HAP-1 (cell line): ENCODE results near the gene AK5.

ENCODE experiments used
- DNase-seq, 2 experiments: peaks; one replicate each; pipeline ENCODE4 v3.0.0-alpha.2; 2016 to 2020; ENCODE audit warnings: low spot score in 2 of 2
- H3K27me3 ChIP-seq: fragments of 250-450 bp; sonication (Bioruptor Pico); 2 replicates; pipeline ENCODE4 v1.5.1; 2020; ENCODE audit warnings: low read depth, mild to moderate bottlenecking, moderate library complexity
- H3K36me3 ChIP-seq: fragments of 250-450 bp; sonication (Bioruptor Pico); replicated peaks from 2 replicates; pipeline ENCODE4 v1.5.1; 2020; ENCODE audit warnings: mild to moderate bottlenecking
- H3K4me1 ChIP-seq: fragments of 250-450 bp; sonication (Bioruptor Pico); 2 replicates; pipeline ENCODE4 v1.5.1; 2020; ENCODE audit warnings: mild to moderate bottlenecking
- H3K4me3 ChIP-seq: fragments of 250-450 bp; sonication (Bioruptor Pico); 2 replicates; pipeline ENCODE4 v1.5.1; 2020; ENCODE audit warnings: mild to moderate bottlenecking, moderate library complexity
- H3K9me3 ChIP-seq: fragments of 250-450 bp; sonication (Bioruptor Pico); 2 replicates; pipeline ENCODE4 v1.5.1; 2020; ENCODE audit warnings: mild to moderate bottlenecking, moderate library complexity
- in situ Hi-C: fragments of 300-500 bp; cut with MboI; formaldehyde crosslinking; loops from 3 replicates; pipeline ENCODE4 v1.14.3; 2020; ENCODE audit warnings: low sequenced_read_pairs, inconsistent platforms, mixed read lengths

Gene AK5

GRCh38 chr1:77378723-77379535 lies 97.1 kb downstream of the AK5 start:
- no peaks in the 10 kb centered on the region for H3K36me3 ChIP-seq
- no peaks in the 10 kb centered on the region for H3K4me1 ChIP-seq
- no peak overlapping the region for H3K4me3 ChIP-seq
- H3K27me3 ChIP-seq, result 0 out of 2 replicates have a peak, but pooled peaks cover 3% of the 10 kb centered on the region
- in situ Hi-C loops, result no loop called here
- DNase-seq, result no peak
- H3K9me3 ChIP-seq, result no peaks in the 10 kb centered on the region

DNA sequence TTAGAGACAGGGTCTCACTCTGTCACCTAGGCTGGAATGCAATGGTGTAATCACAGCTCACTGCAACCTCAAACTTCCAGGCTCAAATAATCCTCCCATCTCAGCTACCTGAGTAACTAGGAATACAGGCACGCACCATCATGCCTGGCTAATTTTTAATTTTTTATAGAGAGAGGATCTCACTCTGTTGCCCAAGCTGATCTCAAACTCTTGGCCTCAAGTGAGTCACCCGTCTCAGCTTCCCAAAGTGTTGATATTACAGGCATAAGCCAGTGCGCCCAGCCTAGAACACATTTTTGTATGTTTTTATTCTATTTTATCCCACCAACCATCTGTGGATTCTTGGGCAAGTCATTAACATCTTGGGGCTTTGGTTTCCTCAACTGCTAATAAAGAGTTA lies 100.5 kb downstream of the AK5 start:
- no peaks in the 10 kb centered on the region for H3K36me3 ChIP-seq
- in situ Hi-C loops, result no loop called here
- H3K27me3 ChIP-seq, result peaks cover 9% of the 10 kb centered on the region; the same call in 1 of the 2 replicates
- no peak overlapping the region for H3K4me3 ChIP-seq
- no peak for DNase-seq
- no peaks in the 10 kb centered on the region for H3K9me3 ChIP-seq
- H3K4me1 ChIP-seq, result no peaks in the 10 kb centered on the region

GRCh38 chr1:77383236-77383635 lies 101.4 kb downstream of the AK5 start:
- H3K4me1 ChIP-seq, result peaks cover 3% of the 10 kb centered on the region; the same call in 1 of the 2 replicates
- no peaks in the 10 kb centered on the region for H3K36me3 ChIP-seq
- peaks cover 13% of the 10 kb centered on the region; the same call in 1 of the 2 replicates for H3K27me3 ChIP-seq
- in situ Hi-C loops, result no loop called here
- peak in 1 of 2 experiments; percentile 22 for DNase-seq
- no peak overlapping the region for H3K4me3 ChIP-seq
- H3K9me3 ChIP-seq, result no peaks in the 10 kb centered on the region

GRCh38 chr1:77385551-77385950 lies 103.7 kb downstream of the AK5 start:
- in situ Hi-C loops, result no loop called here
- DNase-seq, result no peak
- Histone ChIP-seq H3K4me1 (peaks cover 3% of the 10 kb centered on the region; the same call in 1 of the 2 replicates), H3K27me3 (peaks cover 13% of the 10 kb centered on the region; the same call in 1 of the 2 replicates), H3K36me3 (no peaks in the 10 kb centered on the region), H3K4me3 (no peak overlapping the region), H3K9me3 (no peaks in the 10 kb centered on the region)

- in situ Hi-C loops, result no loop called here
- DNase-seq, result no peak
- H3K4me3 ChIP-seq, result no peak overlapping the region
- H3K9me3 ChIP-seq, result no peaks in the 10 kb centered on the region
- H3K36me3 ChIP-seq, result no peaks in the 10 kb centered on the region
- H3K4me1 ChIP-seq, result peaks cover 3% of the 10 kb centered on the region; the same call in 1 of the 2 replicates
- H3K27me3 ChIP-seq, result peaks cover 13% of the 10 kb centered on the region; the same call in 1 of the 2 replicates
Measured at GRCh38 chr1:77386276-77386675, 104.5 kb downstream of the AK5 start.

GRCh38 chr1:77387553-77387952 lies 105.7 kb downstream of the AK5 start:
- Histone ChIP-seq H3K36me3 (no peaks in the 10 kb centered on the region), H3K4me1 (peaks cover 3% of the 10 kb centered on the region; the same call in 1 of the 2 replicates), H3K9me3 (no peaks in the 10 kb centered on the region), H3K27me3 (peaks cover 11% of the 10 kb centered on the region; the same call in 1 of the 2 replicates), H3K4me3 (no peak overlapping the region)
- DNase-seq, result no peak
- in situ Hi-C loops, result no loop called here

DNA sequence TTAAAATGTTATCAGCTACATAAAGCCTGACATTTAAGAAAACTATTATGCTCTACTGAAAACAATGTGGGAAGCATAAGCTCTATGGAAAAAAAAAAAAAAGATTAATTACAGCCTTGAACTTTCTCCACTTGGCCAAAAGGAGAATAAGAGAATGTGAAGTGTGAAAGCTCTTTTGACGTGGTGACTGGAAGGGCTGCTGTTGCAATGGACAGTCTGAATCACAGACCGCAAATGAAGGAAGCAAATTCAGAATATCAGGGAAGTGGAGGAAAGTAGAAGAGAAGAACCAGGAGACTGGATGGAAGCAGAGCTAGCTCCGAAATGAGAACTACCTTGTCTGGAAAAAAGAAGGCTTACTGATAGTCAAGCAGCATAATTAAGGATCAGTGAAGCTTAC lies 106.8 kb downstream of the AK5 start:
- no peak for DNase-seq
- no peaks in the 10 kb centered on the region for H3K36me3 ChIP-seq
- peaks cover 10% of the 10 kb centered on the region; the same call in 1 of the 2 replicates for H3K27me3 ChIP-seq
- in situ Hi-C loops, result no loop called here
- peaks cover 3% of the 10 kb centered on the region; the same call in 1 of the 2 replicates for H3K4me1 ChIP-seq
- H3K9me3 ChIP-seq, result no peaks in the 10 kb centered on the region
- no peak overlapping the region for H3K4me3 ChIP-seq

- Histone ChIP-seq H3K4me1 (peaks cover 10% of the 10 kb centered on the region), H3K36me3 (no peaks in the 10 kb centered on the region), H3K27me3 (0 out of 2 replicates have a peak, but pooled peaks cover 3% of the 10 kb centered on the region), H3K9me3 (no peaks in the 10 kb centered on the region), H3K4me3 (no peak overlapping the region)
- in situ Hi-C loops, result no loop called here
- no peak for DNase-seq
Measured at GRCh38 chr1:77392486-77392885, 110.7 kb downstream of the AK5 start.

- no peak overlapping the region for H3K4me3 ChIP-seq
- no peaks in the 10 kb centered on the region for H3K27me3 ChIP-seq
- DNase-seq, result peak in 1 of 2 experiments; percentile 77
- no peaks in the 10 kb centered on the region for H3K36me3 ChIP-seq
- no peaks in the 10 kb centered on the region for H3K9me3 ChIP-seq
- peaks cover 7% of the 10 kb centered on the region for H3K4me1 ChIP-seq
- in situ Hi-C loops, result no loop called here
Measured at GRCh38 chr1:77394166-77394565, 112.3 kb downstream of the AK5 start.

DNA sequence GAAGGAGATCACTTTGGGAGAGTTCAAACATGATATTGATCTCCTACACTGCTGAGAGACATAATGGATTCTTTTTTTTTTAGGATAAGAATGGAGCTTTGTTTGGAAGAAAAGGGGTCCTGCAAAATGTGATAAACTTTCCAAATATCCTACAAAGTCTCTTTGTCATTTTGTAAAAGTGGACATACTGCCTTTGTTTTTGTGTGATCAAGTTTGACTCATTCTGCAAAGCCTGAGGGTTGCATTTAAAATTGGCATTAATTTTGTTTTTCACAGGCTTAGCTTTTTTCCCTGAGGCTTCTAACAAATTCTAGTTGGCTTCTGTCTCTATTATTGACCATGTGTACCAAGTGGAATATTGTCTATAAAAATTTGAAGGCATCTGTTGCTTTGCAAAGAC lies 113.2 kb downstream of the AK5 start:
- DNase-seq, result peak in 1 of 2 experiments; percentile 47
- no peaks in the 10 kb centered on the region for H3K9me3 ChIP-seq
- H3K36me3 ChIP-seq, result no peaks in the 10 kb centered on the region
- in situ Hi-C loops, result no loop called here
- peaks cover 7% of the 10 kb centered on the region for H3K4me1 ChIP-seq
- no peaks in the 10 kb centered on the region for H3K27me3 ChIP-seq
- H3K4me3 ChIP-seq, result no peak overlapping the region

DNA sequence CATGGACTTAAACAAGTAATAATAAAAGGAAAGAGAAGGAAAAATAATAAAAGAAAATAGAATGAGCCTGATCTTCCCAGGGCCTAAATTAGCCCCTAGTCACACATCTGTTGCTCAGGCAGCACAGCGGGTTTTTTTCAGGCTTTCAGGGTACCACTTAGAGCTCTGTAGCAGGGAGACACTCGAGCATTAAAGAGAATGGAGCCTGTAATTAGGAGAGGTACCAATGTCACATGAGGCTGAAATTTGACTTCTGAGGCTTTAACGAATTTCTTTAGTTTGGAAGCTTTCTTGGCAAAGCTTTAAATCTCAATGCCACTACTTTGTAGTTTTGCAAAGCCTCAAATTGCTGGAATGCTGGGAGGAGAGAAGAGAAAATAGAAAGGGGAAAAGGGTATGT lies 116.3 kb downstream of the AK5 start:
- in situ Hi-C loops, result no loop called here

GRCh38 chr1:77399250-77400086 lies 117.6 kb downstream of the AK5 start:
- Histone ChIP-seq H3K9me3 (no peaks in the 10 kb centered on the region), H3K27me3 (no peaks in the 10 kb centered on the region), H3K36me3 (no peaks in the 10 kb centered on the region), H3K4me1 (peaks cover 4% of the 10 kb centered on the region), H3K4me3 (no peak overlapping the region)
- in situ Hi-C loops, result no loop called here
- no peak for DNase-seq

More for the DNA sequence above, 116.3 kb downstream of the AK5 start:
- peaks cover 7% of the 10 kb centered on the region for H3K4me1 ChIP-seq
- no peaks in the 10 kb centered on the region for H3K27me3 ChIP-seq
- no peaks in the 10 kb centered on the region for H3K36me3 ChIP-seq
- H3K4me3 ChIP-seq, result no peak overlapping the region
- DNase-seq, result no peak
- H3K9me3 ChIP-seq, result no peaks in the 10 kb centered on the region

DNA sequence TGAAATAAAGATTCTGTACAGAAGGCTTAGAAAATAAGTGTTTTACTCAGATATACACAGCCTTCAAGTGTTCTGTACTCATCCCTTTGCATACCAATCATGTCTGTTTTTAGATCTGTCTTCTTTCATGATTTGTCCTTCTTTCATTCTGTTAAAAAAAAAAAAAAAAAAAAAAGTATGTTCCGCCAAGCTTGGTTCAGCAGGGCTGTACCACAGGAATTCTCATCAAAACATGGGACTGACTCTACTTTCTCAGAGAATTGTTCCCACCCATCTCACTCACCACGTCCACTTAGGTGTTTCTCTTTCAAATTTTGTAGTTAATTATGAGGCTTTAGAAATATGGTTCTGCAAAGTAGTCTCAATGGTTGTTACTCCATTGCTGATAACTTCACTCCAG lies 119.0 kb downstream of the AK5 start:
- Histone ChIP-seq H3K27me3 (no peaks in the 10 kb centered on the region), H3K9me3 (no peaks in the 10 kb centered on the region), H3K36me3 (no peaks in the 10 kb centered on the region), H3K4me1 (no peaks in the 10 kb centered on the region), H3K4me3 (no peak overlapping the region)
- in situ Hi-C loops, result no loop called here
- no peak for DNase-seq

DNA sequence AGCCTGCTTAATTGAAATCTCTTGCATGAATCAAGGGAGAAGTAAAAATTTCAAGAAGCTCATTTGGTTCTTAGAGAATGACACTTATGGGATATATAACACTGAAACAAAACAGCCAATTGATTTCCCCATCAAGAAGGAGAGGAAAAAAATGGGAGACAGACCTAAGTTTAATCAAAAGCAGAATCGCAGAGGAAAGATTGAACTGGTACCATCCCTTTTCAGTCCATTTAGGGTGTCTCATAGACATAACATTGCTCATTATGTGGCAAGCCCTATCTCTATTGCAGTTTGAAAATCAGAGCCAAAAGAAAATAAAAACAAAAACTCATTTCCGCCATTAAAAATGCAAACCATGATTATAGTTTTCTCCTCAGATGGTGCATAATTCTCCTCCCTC lies 119.6 kb downstream of the AK5 start:
- Histone ChIP-seq H3K9me3 (no peaks in the 10 kb centered on the region), H3K27me3 (no peaks in the 10 kb centered on the region), H3K36me3 (no peaks in the 10 kb centered on the region), H3K4me1 (no peaks in the 10 kb centered on the region), H3K4me3 (no peak overlapping the region)
- DNase-seq, result no peak
- in situ Hi-C loops, result no loop called here
